Central memory CD8-positive, alpha-beta T cell (primary cell): ENCODE results near the gene GATA1.

Experiments used
- ATAC-seq: fragments of 150-1000 bp; cut with Tn5 transposase; replicated peaks from 2 replicates; pipeline ENCODE4 v1.10.0; 2022; ENCODE audit warnings: mild to moderate bottlenecking, moderate FRiP score, moderate number of reproducible peaks; ENCODE audit not compliant: poor library complexity, severe bottlenecking; ENCODE audit errors: extremely low read depth
- DNase-seq, 2 donors: peaks; one replicate each; pipeline ENCODE4 v3.0.0; 2021; ENCODE audit warnings: low spot score in 2 of 2
- H3K27ac Mint-ChIP-seq: one replicate; pipeline ENCODE4 v1.8.0; 2022; ENCODE audit warnings: low read depth, mild to moderate bottlenecking, moderate library complexity, mixed read lengths
- H3K27me3 Mint-ChIP-seq: one replicate; pipeline ENCODE4 v1.8.0; 2022; ENCODE audit warnings: mixed read lengths
- H3K36me3 Mint-ChIP-seq: one replicate; pipeline ENCODE4 v1.8.0; 2022; ENCODE audit warnings: mild to moderate bottlenecking, moderate library complexity, mixed read lengths; ENCODE audit not compliant: insufficient read depth
- H3K4me1 Mint-ChIP-seq: one replicate; pipeline ENCODE4 v1.8.0; 2022; ENCODE audit warnings: mixed read lengths
- H3K4me3 Mint-ChIP-seq: one replicate; pipeline ENCODE4 v1.8.0; 2022; ENCODE audit warnings: mild to moderate bottlenecking, moderate library complexity, mixed read lengths
- H3K9me3 Mint-ChIP-seq: one replicate; pipeline ENCODE4 v1.8.0; 2022; ENCODE audit warnings: mixed read lengths

Gene GATA1

DNA sequence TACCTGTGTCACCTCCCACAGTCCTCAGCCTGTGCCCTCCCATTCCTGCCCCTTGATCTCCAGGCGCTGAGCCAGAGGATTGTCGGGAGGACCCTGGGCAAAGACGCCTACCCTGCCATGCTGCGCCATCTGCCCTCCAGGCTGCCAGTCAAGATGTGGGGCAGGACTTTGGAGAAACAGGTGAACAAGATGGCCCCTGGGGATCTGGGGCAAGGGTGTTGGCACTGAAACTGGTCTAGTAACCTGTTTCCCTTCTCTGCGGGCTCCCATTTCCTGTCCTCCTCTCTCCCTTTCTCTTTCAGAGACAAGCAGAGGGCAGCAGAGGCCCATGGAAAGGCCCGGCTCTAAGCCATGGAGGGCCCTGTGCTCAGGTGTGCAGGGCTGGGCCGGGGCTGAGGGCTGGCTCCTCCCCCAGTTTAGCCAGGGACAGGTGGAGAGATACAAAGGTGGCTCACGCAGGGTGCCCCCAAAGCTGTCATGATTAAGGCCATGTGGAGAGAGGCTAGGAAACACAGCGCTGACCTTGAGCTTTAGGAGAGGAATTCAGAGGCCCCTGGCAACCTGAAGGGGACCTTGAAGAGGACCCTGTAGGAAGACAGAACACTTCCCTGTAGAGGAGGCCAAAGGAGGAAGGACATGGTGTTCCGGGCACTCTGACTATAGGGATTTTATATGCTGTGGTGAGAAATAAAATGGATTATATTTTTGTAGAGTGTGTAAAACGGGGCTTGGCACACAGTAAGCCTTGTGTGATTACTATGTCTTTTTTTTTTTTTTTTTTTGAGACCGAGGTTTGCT, 24.5 kb upstream of the GATA1 start, which contains the start of gene GLOD5:
TSS of gene GLOD5 (plus strand) at position 74 of the 798 bp plus-strand sequence. CDS start at position 118, 44 bp downstream.
- H3K4me1 Mint-ChIP-seq: no peaks in the 10 kb centered on the region
- H3K9me3 Mint-ChIP-seq: no peaks in the 10 kb centered on the region
- no peaks in the 10 kb centered on the region for H3K27me3 Mint-ChIP-seq
- ATAC-seq: no peak
- no peaks in the 10 kb centered on the region for H3K36me3 Mint-ChIP-seq
- no peak within 1 kb of the TSS for H3K4me3 Mint-ChIP-seq
- no peak for DNase-seq
- no peak within 1 kb of the TSS for H3K27ac Mint-ChIP-seq

DNA sequence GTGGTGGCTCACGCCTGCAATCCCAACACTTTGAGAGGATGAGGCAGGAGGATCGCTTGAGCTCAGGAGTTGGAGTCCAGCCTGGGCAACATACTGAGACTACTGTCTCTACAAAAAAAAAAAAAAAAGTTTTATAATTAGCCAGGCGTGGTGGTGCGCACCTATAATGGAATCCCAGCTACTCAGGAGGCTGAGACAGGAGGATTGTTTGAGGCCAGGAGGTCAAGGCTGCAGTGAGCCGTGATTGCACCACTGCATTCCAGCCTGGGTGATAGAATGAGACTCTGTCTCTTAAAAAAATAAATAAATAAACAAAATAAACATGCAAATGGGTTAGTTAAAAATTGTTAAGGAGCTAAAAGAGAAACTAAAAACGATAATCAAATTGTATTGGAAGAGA, 17.2 kb upstream of the GATA1 start:
- Mint-ChIP-seq H3K4me1 (no peaks in the 10 kb centered on the region), H3K9me3 (no peaks in the 10 kb centered on the region), H3K27ac (no peak overlapping the region), H3K36me3 (no peaks in the 10 kb centered on the region), H3K4me3 (no peak overlapping the region), H3K27me3 (no peaks in the 10 kb centered on the region)
- no peak for ATAC-seq
- DNase-seq: no peak

DNA sequence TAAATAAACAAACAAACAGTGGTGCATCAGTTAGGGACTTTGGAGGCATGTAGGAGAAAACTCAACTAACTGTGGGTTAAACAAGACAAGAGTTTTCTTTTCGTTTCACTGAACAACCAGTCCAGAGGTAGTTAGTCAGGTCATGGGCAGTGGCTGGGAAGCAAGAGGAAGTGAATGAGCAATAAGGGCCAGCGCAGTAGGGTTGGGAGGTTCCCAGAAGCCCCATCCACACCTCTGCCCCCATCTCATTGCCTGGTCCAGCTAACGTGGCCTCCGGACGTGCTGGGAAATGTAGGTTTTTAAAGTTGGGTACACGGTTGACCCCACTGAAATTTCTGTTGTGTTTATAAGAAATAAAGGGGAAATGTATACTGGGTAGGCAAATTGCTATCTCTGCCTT, 16.1 kb upstream of the GATA1 start:
- H3K4me1 Mint-ChIP-seq: peaks cover 4% of the 10 kb centered on the region
- H3K27me3 Mint-ChIP-seq: no peaks in the 10 kb centered on the region
- ATAC-seq: no peak

DNA sequence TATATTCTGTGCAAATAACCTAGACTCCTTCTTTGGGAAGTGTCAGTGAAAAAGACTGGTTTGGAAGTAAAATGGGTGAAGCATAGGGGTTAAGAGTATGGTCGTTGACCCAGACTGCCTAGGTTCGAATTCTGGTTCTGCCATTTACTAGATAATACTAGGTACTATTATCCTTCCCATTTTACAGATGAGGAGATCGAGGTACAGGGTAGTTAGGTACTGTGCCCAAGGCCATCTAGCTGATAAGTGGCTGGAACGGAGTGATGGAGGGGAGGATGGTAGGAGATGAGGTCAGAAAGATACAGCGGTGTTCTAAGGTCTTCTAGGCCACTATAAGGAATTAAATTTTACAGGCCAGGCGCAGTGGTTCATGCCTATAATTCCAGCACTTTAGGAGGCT, 13.8 kb upstream of the GATA1 start:
- Mint-ChIP-seq H3K9me3 (no peaks in the 10 kb centered on the region), H3K4me1 (peaks cover 4% of the 10 kb centered on the region), H3K36me3 (no peaks in the 10 kb centered on the region), H3K27ac (no peak overlapping the region), H3K4me3 (no peak overlapping the region), H3K27me3 (peaks cover 17% of the 10 kb centered on the region)
- no peak for ATAC-seq
- DNase-seq: no peak

More for the DNA sequence above, 16.1 kb upstream of the GATA1 start:
- no peak for DNase-seq
- H3K9me3 Mint-ChIP-seq: no peaks in the 10 kb centered on the region
- no peak overlapping the region for H3K4me3 Mint-ChIP-seq
- H3K27ac Mint-ChIP-seq: no peak overlapping the region
- H3K36me3 Mint-ChIP-seq: no peaks in the 10 kb centered on the region

DNA sequence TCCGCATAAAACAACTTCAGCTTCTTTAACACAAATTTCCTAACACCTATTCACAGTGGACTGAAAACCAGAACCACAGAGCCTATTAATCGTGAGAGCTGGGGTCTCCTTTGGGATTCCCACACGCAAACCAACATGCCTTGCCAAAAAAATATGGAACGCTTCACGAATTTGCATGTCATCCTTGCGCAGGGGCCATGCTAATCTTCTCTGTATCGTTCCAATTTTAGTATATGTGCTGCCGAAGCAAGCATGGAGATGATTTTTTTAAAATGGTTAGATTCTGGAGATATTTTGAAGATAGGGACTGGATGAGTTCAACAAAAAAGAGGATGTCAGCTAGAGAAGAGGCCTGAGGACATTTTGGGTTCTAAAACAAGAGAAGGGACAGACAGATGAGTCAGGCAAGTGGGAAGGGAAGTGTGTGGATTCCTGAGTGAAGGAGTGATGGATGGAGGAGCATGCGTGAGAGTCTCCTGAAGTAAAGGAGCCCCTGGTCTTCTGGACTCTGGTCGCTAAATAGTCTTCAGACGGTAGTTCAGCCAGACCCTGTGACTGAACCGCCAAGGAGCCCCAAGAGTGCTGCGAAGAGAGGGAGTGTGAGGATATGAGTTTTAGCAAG, 9.5 kb upstream of the GATA1 start:
- no peak for ATAC-seq
- DNase-seq: no peak
- Mint-ChIP-seq H3K27ac (no peak overlapping the region), H3K36me3 (no peaks in the 10 kb centered on the region), H3K4me3 (no peak overlapping the region), H3K9me3 (no peaks in the 10 kb centered on the region), H3K27me3 (peaks cover 19% of the 10 kb centered on the region), H3K4me1 (peaks cover 4% of the 10 kb centered on the region)

DNA sequence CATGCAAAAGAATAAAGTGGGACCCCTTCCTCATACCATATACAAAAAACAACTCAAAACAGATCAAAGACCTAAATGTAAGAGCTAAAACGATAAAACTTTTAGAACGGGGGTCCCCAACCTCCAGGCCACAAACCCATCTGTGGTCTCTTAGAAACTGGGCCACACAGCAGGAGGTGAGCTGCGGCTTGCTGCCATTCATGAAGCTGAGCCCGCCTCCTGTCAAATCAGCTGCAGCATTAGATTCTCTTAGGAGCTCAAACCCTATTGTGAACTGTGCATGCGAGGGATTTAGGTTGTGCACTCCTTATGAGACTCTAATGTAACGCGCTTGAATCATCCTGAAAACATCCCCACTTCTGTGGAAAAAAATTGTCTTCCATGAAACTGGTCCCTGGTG, 7.0 kb upstream of the GATA1 start:
- DNase-seq (no peak), ATAC-seq (no peak)
- H3K36me3 Mint-ChIP-seq: no peaks in the 10 kb centered on the region
- H3K4me1 Mint-ChIP-seq: peaks cover 4% of the 10 kb centered on the region
- no peak overlapping the region for H3K27ac Mint-ChIP-seq
- no peak overlapping the region for H3K4me3 Mint-ChIP-seq
- no peaks in the 10 kb centered on the region for H3K9me3 Mint-ChIP-seq
- peaks cover 19% of the 10 kb centered on the region for H3K27me3 Mint-ChIP-seq

DNA sequence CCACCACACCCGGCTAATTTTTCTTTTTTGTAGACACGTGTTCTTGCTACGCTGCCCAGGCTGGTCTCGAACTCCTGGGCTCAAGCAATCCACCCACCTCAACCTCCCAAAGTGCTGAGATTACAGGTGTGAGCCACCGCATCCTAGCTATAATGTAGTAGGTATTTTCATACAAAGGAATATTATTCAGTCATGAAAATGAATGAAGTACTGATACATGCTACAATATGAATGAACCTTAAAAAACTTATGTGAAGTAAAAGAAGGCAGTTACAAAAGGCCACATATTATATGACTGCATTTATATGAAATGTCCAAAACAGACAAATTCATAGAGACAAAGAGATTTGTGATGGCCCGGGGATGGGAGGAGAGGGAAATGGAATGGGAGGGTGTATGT, 4.7 kb upstream of the GATA1 start:
- no peak overlapping the region for H3K4me3 Mint-ChIP-seq
- H3K9me3 Mint-ChIP-seq: no peaks in the 10 kb centered on the region
- no peaks in the 10 kb centered on the region for H3K4me1 Mint-ChIP-seq
- no peak for ATAC-seq
- H3K27me3 Mint-ChIP-seq: peaks cover 14% of the 10 kb centered on the region
- DNase-seq: no peak
- no peak overlapping the region for H3K27ac Mint-ChIP-seq
- no peaks in the 10 kb centered on the region for H3K36me3 Mint-ChIP-seq

DNA sequence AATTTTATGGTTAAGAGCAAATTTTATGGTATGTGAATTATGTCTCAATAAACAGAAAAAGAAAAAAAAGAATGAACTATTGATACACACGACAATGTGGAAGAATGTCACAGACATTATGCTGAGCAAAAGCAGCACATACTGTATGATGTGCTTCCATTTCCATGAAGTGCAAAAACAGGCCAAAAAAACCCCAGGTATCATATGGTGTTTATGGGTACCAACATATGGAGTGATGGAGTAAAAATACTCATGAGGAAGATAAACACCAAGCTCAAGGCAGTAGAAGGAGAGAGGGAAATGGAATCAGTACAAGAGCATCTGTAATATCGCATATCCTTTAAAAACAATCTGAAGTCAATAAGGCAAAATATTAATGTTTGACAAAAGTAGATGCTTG, 4.2 kb upstream of the GATA1 start:
- H3K27me3 Mint-ChIP-seq: peaks cover 14% of the 10 kb centered on the region
- H3K27ac Mint-ChIP-seq: no peak overlapping the region
- no peak for DNase-seq
- H3K9me3 Mint-ChIP-seq: no peaks in the 10 kb centered on the region
- H3K36me3 Mint-ChIP-seq: no peaks in the 10 kb centered on the region
- no peak for ATAC-seq
- no peak overlapping the region for H3K4me3 Mint-ChIP-seq
- H3K4me1 Mint-ChIP-seq: no peaks in the 10 kb centered on the region

DNA sequence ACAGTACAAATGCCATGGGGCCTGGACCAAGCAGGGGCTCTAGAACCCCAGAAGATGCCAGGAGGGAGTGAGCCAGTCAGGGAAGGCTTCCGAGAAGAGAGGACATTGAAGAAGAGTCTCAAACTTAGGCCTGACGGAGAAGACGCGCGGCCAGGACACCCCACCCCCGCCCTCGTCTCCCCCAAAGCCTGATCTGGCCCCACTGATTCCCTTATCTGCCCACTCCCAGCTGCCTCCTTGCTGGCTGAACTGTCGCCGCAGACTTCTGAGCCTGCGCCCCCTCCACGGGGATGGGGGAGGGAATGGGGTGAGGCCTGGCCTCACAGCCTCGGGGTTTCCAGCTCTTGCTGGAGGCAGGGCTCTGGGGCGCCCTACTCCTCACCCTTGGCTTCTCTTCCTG, 3.6 kb upstream of the GATA1 start:
- DNase-seq (no peak), ATAC-seq (no peak)
- Mint-ChIP-seq H3K36me3 (no peaks in the 10 kb centered on the region), H3K4me1 (no peaks in the 10 kb centered on the region), H3K27me3 (peaks cover 9% of the 10 kb centered on the region), H3K4me3 (no peak overlapping the region), H3K27ac (no peak overlapping the region), H3K9me3 (no peaks in the 10 kb centered on the region)

DNA sequence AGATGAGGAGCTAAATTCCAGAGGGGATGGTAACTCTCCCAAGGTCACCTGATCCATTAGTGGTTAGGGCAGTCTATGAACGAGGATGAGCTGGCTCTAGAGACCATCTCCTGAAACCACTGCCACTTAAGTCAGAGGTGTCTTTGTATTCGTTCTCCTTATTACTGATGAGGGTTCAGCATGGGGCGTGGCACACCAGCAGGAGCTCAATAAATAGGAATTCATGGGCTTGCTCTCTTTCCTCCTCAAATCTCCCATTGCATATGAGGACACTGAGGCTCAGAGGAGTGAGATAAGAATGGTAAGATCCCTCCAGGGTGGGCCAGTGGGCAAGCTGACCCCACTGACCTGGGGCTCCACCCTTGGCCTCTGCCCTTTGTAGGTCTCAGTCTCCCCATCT, 1.7 kb upstream of the GATA1 start:
- ATAC-seq (no peak), DNase-seq (no peak)
- H3K4me3 Mint-ChIP-seq: no peak overlapping the region
- H3K9me3 Mint-ChIP-seq: no peaks in the 10 kb centered on the region
- peaks cover 9% of the 10 kb centered on the region for H3K27me3 Mint-ChIP-seq
- H3K4me1 Mint-ChIP-seq: peaks cover 14% of the 10 kb centered on the region
- no peak overlapping the region for H3K27ac Mint-ChIP-seq
- no peaks in the 10 kb centered on the region for H3K36me3 Mint-ChIP-seq

DNA sequence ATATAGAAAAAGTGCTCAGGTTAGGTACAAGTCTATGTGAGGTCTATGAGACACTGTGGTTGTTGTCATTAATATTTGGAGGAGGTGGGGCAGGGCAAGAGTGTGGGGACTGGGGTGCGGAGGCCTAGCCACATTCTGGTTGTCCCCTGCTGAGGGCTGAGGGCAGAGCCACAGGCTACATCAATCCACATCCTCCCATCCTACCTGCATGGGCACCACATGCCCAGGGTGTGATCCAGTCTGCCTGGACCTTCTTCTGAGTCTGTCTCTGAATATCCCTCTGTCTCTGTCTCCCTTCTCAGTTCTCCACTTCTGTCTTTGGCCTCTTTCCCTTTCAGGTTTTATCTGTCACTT, 1.2 kb upstream of the GATA1 start:
- peaks cover 18% of the 10 kb centered on the region for H3K4me1 Mint-ChIP-seq
- ATAC-seq (no peak), DNase-seq (no peak)
- no peaks in the 10 kb centered on the region for H3K9me3 Mint-ChIP-seq
- H3K27me3 Mint-ChIP-seq: peaks cover 9% of the 10 kb centered on the region
- H3K4me3 Mint-ChIP-seq: no peak overlapping the region
- H3K27ac Mint-ChIP-seq: no peak overlapping the region
- H3K36me3 Mint-ChIP-seq: no peaks in the 10 kb centered on the region

DNA sequence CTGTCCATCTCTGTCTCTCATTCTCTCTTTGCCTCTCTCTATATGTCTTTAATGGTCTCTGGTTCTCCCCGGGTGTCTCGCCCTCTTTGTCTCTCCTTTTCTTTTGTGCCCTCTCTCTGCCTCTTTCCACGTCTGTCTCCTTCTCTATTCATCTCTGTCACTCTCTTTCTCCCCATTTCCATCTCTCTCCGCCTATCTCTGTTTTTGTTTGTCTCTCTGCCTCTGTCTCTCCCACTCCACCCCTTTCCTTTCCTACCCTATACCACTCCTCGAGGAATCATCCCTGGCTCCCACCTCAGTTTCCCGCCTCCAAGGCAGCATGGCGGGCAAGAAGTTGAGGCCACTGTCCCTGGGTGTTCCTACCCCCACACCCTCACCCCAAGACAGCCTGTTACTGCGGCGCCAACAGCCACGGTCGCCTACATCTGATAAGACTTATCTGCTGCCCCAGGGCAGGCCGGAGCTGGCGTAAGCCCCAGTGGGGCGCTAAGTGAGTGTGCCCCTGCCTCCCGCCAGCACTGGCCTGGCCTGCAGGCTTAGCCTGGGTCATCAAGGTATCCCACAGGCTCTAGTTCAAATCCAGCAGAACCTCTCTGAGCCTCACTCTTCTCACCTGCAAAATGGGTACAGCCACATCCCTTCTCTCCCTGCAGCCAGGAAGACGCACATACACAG, 713 bp upstream of the GATA1 start:
- peaks cover 9% of the 10 kb centered on the region for H3K27me3 Mint-ChIP-seq
- no peak for ATAC-seq
- no peak overlapping the region for H3K4me3 Mint-ChIP-seq
- H3K36me3 Mint-ChIP-seq: no peaks in the 10 kb centered on the region
- no peaks in the 10 kb centered on the region for H3K9me3 Mint-ChIP-seq
- no peak for DNase-seq
- no peak overlapping the region for H3K27ac Mint-ChIP-seq
- H3K4me1 Mint-ChIP-seq: peaks cover 19% of the 10 kb centered on the region
